ENCODE results near the gene TEX35.

TEX35 gene

DNA sequence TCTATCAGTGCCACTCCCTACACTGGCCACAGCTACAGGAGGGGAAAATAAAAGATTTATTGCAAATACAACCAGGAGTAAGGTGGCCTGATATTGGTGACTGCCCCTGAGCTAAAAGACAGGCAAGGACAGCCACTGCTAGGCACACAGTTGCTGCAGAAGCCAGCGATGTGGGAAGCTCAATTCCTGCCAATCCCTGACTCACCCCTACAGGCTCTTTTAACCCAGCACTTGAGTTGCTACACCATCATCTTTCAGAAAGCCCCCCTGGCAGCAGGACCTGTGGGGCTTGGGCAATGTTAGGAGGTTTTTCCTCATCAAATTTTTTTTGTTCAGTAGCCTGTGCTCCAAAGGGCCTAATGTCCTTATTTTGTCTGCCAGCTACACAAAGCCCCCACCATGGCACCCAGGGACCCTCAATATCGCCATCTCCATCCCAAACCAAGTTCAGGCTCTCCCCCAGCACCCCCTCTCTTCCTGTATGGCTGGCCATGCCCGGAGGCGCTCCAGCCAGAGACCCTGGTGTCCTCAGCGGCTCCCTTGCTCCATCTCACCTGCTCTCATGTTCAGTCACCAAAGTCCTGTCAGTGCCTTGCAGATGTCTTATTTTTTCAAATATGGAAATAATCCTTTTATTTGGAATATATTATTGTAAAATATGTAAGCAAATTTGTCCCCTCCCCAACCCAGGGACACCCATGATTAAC, 29.5 kb upstream of the TEX35 start:
- Histone ChIP-seq H3K9me2 (replicated peaks; ENCODE audit: insufficient read depth, low read length) (no peaks in the 10 kb centered on the region), H3K9me3 (replicated peaks; ENCODE audit: insufficient read depth, low read length) (no peaks in the 10 kb centered on the region), H3F3A (ENCODE audit: insufficient read depth, low read length) (no peaks in the 10 kb centered on the region), H3K27ac (ENCODE audit: low read length) (no peak overlapping the region), H3K4me2 (ENCODE audit: low read depth, low read length) (no peak overlapping the region), H4K20me1 (ENCODE audit: insufficient read depth, low read length) (no peaks in the 10 kb centered on the region), H2AFZ (ENCODE audit: low read length) (no peak overlapping the region), H3K9ac (ENCODE audit: low read length) (no peak overlapping the region), H3K4me1 (ENCODE audit: low read length) (no peaks in the 10 kb centered on the region), H3K79me2 (ENCODE audit: low read length) (no peaks in the 10 kb centered on the region), H3K4me3 (ENCODE audit: low read length) (no peak overlapping the region), H3K27me3 (replicated peaks; ENCODE audit: insufficient read depth, low read length) (no peaks in the 10 kb centered on the region), H3K36me3 (replicated peaks; ENCODE audit: insufficient read depth, low read length) (no peaks in the 10 kb centered on the region)
- no peak for DNase-seq
- TF ChIP-seq EZH2phosphoT487 (IDR thresholded peaks at IDR 0.05; ENCODE audit: low read length), result no peak
- TF ChIP-seq, protein P1, sequence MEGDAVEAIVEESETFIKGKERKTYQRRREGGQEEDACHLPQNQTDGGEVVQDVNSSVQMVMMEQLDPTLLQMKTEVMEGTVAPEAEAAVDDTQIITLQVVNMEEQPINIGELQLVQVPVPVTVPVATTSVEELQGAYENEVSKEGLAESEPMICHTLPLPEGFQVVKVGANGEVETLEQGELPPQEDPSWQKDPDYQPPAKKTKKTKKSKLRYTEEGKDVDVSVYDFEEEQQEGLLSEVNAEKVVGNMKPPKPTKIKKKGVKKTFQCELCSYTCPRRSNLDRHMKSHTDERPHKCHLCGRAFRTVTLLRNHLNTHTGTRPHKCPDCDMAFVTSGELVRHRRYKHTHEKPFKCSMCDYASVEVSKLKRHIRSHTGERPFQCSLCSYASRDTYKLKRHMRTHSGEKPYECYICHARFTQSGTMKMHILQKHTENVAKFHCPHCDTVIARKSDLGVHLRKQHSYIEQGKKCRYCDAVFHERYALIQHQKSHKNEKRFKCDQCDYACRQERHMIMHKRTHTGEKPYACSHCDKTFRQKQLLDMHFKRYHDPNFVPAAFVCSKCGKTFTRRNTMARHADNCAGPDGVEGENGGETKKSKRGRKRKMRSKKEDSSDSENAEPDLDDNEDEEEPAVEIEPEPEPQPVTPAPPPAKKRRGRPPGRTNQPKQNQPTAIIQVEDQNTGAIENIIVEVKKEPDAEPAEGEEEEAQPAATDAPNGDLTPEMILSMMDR (IDR thresholded peaks at IDR 0.05; ENCODE audit: low read length), result no peak

DNA sequence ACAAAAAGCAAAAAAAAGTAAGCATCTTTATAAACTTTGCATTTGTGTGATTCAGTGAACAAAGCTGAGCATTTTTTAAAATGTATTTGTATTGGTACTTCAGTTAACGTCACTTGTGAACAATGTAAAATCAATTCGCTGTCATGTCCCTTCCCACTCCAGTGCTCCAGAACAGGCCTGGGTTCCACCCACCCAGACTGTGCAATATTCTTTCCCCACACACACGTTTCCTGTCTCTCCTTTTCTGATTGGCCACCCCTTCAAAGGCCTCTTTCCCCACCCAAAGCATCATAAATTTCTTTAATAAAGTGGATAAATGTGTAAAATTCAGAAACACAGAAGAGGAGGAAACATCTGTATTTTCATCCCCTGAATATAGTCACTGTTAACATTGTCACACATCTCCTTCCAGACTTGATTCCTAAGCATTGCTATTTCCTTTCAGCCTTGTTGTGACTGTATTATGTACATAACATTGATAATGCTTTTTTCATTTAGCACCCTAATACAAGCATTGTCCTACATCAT, 28.1 kb upstream of the TEX35 start:
- Histone ChIP-seq H3K9ac (ENCODE audit: low read length) (no peak overlapping the region), H3K4me2 (ENCODE audit: low read depth, low read length) (no peak overlapping the region)

DNA sequence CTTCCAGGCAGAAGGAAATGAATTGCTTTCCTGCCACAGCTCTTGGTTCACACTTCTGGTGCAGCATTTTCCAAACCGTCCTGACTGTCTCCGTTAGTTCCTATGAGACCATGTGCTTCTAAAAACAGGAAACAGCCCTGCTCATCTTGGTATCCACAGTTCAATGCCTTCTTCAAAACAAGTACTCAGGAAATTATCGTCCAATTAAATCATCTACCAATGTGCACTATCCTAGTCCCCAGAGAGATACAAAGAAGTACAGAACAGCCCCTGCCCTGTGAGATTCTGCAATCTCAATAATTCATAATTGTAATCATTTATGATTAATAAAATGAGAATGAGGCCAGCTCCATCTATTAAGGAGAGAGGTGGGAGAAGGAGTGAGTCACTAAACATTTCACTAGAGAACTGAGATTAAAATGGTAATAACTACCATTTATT, 27.3 kb upstream of the TEX35 start:
- H3K4me1 ChIP-seq (ENCODE audit: low read length), result no peaks in the 10 kb centered on the region
- no peaks in the 10 kb centered on the region for H3K36me3 ChIP-seq (replicated peaks; ENCODE audit: insufficient read depth, low read length)
- H3K4me2 ChIP-seq (ENCODE audit: low read depth, low read length), result no peak overlapping the region
- no peaks in the 10 kb centered on the region for H4K20me1 ChIP-seq (ENCODE audit: insufficient read depth, low read length)
- no peaks in the 10 kb centered on the region for H3K27me3 ChIP-seq (replicated peaks; ENCODE audit: insufficient read depth, low read length)
- H3K4me3 ChIP-seq (ENCODE audit: low read length), result no peak overlapping the region
- TF ChIP-seq EZH2 (optimal IDR thresholded peaks at IDR 0.05; ENCODE audit: low read depth, low read length) (no peak), EZH2phosphoT487 (IDR thresholded peaks at IDR 0.05; ENCODE audit: low read length) (no peak)
- TF ChIP-seq, protein P1 (IDR thresholded peaks at IDR 0.05; ENCODE audit: low read length), result no peak
- H3K9me3 ChIP-seq (replicated peaks; ENCODE audit: insufficient read depth, low read length), result no peaks in the 10 kb centered on the region
- no peaks in the 10 kb centered on the region for H3K79me2 ChIP-seq (ENCODE audit: low read length)
- no peak for DNase-seq
- H3K9me2 ChIP-seq (replicated peaks; ENCODE audit: insufficient read depth, low read length), result no peaks in the 10 kb centered on the region
- no peak overlapping the region for H2AFZ ChIP-seq (ENCODE audit: low read length)
- H3K27ac ChIP-seq (ENCODE audit: low read length), result no peak overlapping the region
- H3F3A ChIP-seq (ENCODE audit: insufficient read depth, low read length), result no peaks in the 10 kb centered on the region
- no peak overlapping the region for H3K9ac ChIP-seq (ENCODE audit: low read length)

More for the DNA sequence above, 28.1 kb upstream of the TEX35 start:
- Histone ChIP-seq H3K27me3 (replicated peaks; ENCODE audit: insufficient read depth, low read length) (no peaks in the 10 kb centered on the region), H3K9me2 (replicated peaks; ENCODE audit: insufficient read depth, low read length) (no peaks in the 10 kb centered on the region), H3K79me2 (ENCODE audit: low read length) (no peaks in the 10 kb centered on the region), H3K9me3 (replicated peaks; ENCODE audit: insufficient read depth, low read length) (no peaks in the 10 kb centered on the region), H3K4me1 (ENCODE audit: low read length) (no peaks in the 10 kb centered on the region), H2AFZ (ENCODE audit: low read length) (no peak overlapping the region), H3K36me3 (replicated peaks; ENCODE audit: insufficient read depth, low read length) (no peaks in the 10 kb centered on the region), H3F3A (ENCODE audit: insufficient read depth, low read length) (no peaks in the 10 kb centered on the region), H3K4me3 (ENCODE audit: low read length) (no peak overlapping the region), H4K20me1 (ENCODE audit: insufficient read depth, low read length) (no peaks in the 10 kb centered on the region), H3K27ac (ENCODE audit: low read length) (no peak overlapping the region)
- DNase-seq, result no peak
- TF ChIP-seq EZH2 (optimal IDR thresholded peaks at IDR 0.05; ENCODE audit: low read depth, low read length) (no peak), EZH2phosphoT487 (IDR thresholded peaks at IDR 0.05; ENCODE audit: low read length) (no peak)
- TF ChIP-seq, protein P1 (IDR thresholded peaks at IDR 0.05; ENCODE audit: low read length), result no peak
